ENCODE results near the gene HACD2. TPM values are rescaled to one million over a fixed set of nuclear protein-coding genes. Genes with fewer than 3 reads are reported as not detected.

The HACD2 gene
- total and polyA plus RNA-seq, 9 of the 15 experiments (the other 6 are each of a cell fraction or from before 2014, with no cell fraction given) = 1.3 to 10.5 (median 3.8) TPM

GRCh38 chr3:123628996-123629746 is 44.3 kb upstream of the HACD2 start:
- DNase-seq (ENCODE audit: extremely low read depth in 1 of 4, low spot score in 3 of 4) (no peak), ATAC-seq (no peak), FAIRE-seq (no peak)
- H3K4me3 ChIP-seq = no peak overlapping the region
- 9% methylated on average over 14 of the region's 22 CpGs for WGBS (ENCODE audit: insufficient coverage, low coverage, missing lambda C conversion rate)
- no peaks in the 10 kb centered on the region for H3K36me3 ChIP-seq (ENCODE audit: control insufficient read depth, insufficient read depth, low read length)
- BruUV-seq (replicated peaks) = no TSS peak
- H3K27ac ChIP-seq (ENCODE audit: extremely low read depth, low read depth, low read length) = no peak overlapping the region
- no peak overlapping the region for H3K9ac ChIP-seq (ENCODE audit: insufficient read depth in 1 of 2, low read depth in 2 of 2, low read length in 2 of 2)
- H3K79me2 ChIP-seq (ENCODE audit: control insufficient read depth, insufficient read depth, low read length) = no peaks in the 10 kb centered on the region
- ChIA-PET POLR2A (interaction anchor here (0.6 kb wide), 1 partner anchor 183 kb away, joined by 4 read pairs; no protein-coding TSS in a partner anchor), CTCF (ENCODE audit: low intra/inter-chr PET ratio) (no interaction called here)
- no peak overlapping the region for H3K4me2 ChIP-seq (ENCODE audit: insufficient read depth, low read length)
- H3K27me3 ChIP-seq (ENCODE audit: control insufficient read depth in 2 of 2, insufficient read depth in 2 of 2, low read length in 2 of 2) = peaks cover 0 to 19% of the 10 kb centered on the region in 2 experiments; a peak in 2 of 5 replicates
- H2AFZ ChIP-seq (ENCODE audit: low read depth, low read length) = no peak overlapping the region
- H3K4me1 ChIP-seq (replicated peaks in 1 of 2; ENCODE audit: control insufficient read depth in 2 of 2, insufficient read depth in 2 of 2, low read length in 2 of 2) = peaks cover 0 to 5% of the 10 kb centered on the region in 2 experiments; a peak in 2 of 5 replicates
- TF ChIP-seq CBFA2T3 (IDR thresholded peaks at IDR 0.05) = 0 out of 2 replicates have a peak, but pooled peaks have one; percentile 4
- TF ChIP-seq ETV5 (CRISPR knock-in tag; IDR thresholded peaks at IDR 0.05; ENCODE audit: low read depth) = no peak
- no peak for TF ChIP-seq GTF3C2 (IDR thresholded peaks at IDR 0.05; ENCODE audit: borderline replicate concordance, extremely low read depth, insufficient read length)
- TF ChIP-seq TEAD4 (IDR thresholded peaks at IDR 0.05; ENCODE audit: low read length) = 0 out of 2 replicates have a peak, but pooled peaks have one; percentile 14
- TF ChIP-seq TEAD4 (CRISPR knock-in tag; IDR thresholded peaks at IDR 0.05; ENCODE audit: borderline replicate concordance) = no peak
- TF ChIP-seq CBFA2T2 (conservative IDR thresholded peaks at IDR 0.05) = peak; percentile 16; the same call in 1 of the 2 replicates
- no peaks in the 10 kb centered on the region for H3K9me1 ChIP-seq (ENCODE audit: control insufficient read depth, insufficient read depth, low read length)
- intact Hi-C loops (cut with micrococcal nuclease) (no loop called here), in situ Hi-C loops (cut with MboI) (no loop called here)
- peaks cover 4% of the 10 kb centered on the region for H4K20me1 ChIP-seq (replicated peaks; ENCODE audit: control insufficient read depth, insufficient read depth, low read length)
- H3K9me3 ChIP-seq (replicated peaks; ENCODE audit: control insufficient read depth, insufficient read depth, low read depth, low read length) = no peaks in the 10 kb centered on the region
